GM18951 (cell line): Measurements from ENCODE around the gene LNPK.
"Not testable (repeated sequence)": the region's sequence is repeated elsewhere in the genome, so short reads cannot be mapped to it uniquely, and the experiment has no call there.

ENCODE experiments used
- POLR2A ChIP-seq: IDR thresholded peaks from 4 replicates; pipeline ENCODE4 v1.6.1; 2011; ENCODE audit warnings: mild to moderate bottlenecking; ENCODE audit not compliant: insufficient read length, insufficient read depth; ENCODE audit errors: extremely low read depth
- in situ Hi-C: fragments of 300-500 bp; cut with MboI; formaldehyde crosslinking; loops from one replicate; pipeline ENCODE4 v1.12.0; 2022; ENCODE audit warnings: low sequenced_read_pairs, mixed read lengths, inconsistent platforms; ENCODE audit not compliant: unreplicated experiment

The LNPK gene

GRCh38 chr2:176002688-176003210 lies 682 bp upstream of the LNPK start:
- in situ Hi-C loops: no loop called here
- no peak for TF ChIP-seq POLR2A

- no peak for TF ChIP-seq POLR2A
- in situ Hi-C loops: no loop called here
Measured at GRCh38 chr2:176001281-176001915, 669 bp downstream of the LNPK start.

GRCh38 chr2:175999283-175999819 lies 2.7 kb downstream of the LNPK start:
- in situ Hi-C loops: no loop called here
- no peak for TF ChIP-seq POLR2A

- no peak for TF ChIP-seq POLR2A
- in situ Hi-C loops: no loop called here
Measured at GRCh38 chr2:175990099-175990498, 12.0 kb downstream of the LNPK start.

- in situ Hi-C loops: not testable (repeated sequence)
Measured at GRCh38 chr2:175987126-175987525, 14.9 kb downstream of the LNPK start.

GRCh38 chr2:175984846-175985245 lies 17.2 kb downstream of the LNPK start:
- TF ChIP-seq POLR2A: no peak
- in situ Hi-C loops: no loop called here

- TF ChIP-seq POLR2A: no peak
- in situ Hi-C loops: no loop called here
Measured at GRCh38 chr2:175981551-175981950, 20.5 kb downstream of the LNPK start.

GRCh38 chr2:175976391-175977157 lies 25.5 kb downstream of the LNPK start:
- TF ChIP-seq POLR2A: no peak
- in situ Hi-C loops: no loop called here

- in situ Hi-C loops: no loop called here
- no peak for TF ChIP-seq POLR2A
Measured at GRCh38 chr2:175973373-175973772, 28.7 kb downstream of the LNPK start.

GRCh38 chr2:175966839-175967238 lies 35.2 kb downstream of the LNPK start:
- in situ Hi-C loops: no loop called here
- TF ChIP-seq POLR2A: no peak

GRCh38 chr2:175965773-175966172 lies 36.3 kb downstream of the LNPK start:
- in situ Hi-C loops: no loop called here
- TF ChIP-seq POLR2A: no peak

- in situ Hi-C loops: no loop called here
- TF ChIP-seq POLR2A: no peak
Measured at GRCh38 chr2:175964195-175964594, 37.9 kb downstream of the LNPK start.

- in situ Hi-C loops: not testable (repeated sequence)
Measured at GRCh38 chr2:175963171-175963570, 38.9 kb downstream of the LNPK start.

GRCh38 chr2:175957845-175958244 lies 44.2 kb downstream of the LNPK start:
- in situ Hi-C loops: no loop called here

More at GRCh38 chr2:175957845-175958244, 44.2 kb downstream of the LNPK start:
- TF ChIP-seq POLR2A: no peak
